ENCODE measurements around the gene EGFR. TPM values are rescaled to one million over a fixed set of nuclear protein-coding genes. Genes with fewer than 3 reads are reported as not detected.

Gene EGFR
- total and polyA plus RNA-seq, 7 donors = 3.6 to 39.7 (median 14.1) TPM

DNA sequence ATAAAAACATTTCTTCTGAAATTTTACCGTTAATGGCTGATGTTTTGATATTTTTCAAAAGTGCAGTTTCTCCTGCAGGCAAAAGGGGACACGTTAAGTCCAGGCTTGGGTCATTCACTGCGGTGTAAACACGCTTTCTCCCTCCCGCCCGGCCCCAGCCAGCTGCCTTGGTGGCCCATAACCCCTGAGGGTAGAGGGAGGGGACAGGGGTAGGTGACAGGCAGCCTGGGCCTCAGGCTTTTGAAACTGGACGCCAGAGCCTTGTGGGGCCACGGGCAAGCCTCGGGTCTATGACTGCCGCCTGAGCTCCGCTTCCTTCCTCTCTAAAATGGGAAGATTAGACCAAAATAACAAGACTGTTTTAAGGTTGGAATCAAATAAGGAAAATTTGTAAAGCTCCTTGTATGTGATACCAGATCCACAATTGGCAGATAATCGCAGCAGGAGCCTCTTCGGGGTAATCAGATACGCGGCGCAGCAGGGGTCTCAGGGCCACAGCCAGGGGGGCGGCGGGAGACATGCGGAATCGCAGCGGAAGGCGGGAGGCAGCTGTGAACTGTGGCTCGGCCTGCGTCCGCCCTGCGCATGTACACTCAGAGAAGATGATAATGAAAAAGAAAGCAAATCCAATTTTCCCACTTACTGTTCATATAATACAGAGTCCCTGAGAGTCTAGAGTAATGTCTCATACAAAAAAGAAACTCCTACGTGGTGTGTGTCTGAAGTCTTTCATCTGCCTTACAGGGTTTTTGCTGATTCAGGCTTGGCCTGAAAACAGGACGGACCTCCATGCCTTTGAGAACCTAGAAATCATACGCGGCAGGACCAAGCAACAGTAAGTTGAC lies 138.3 kb downstream of the EGFR start:
- peaks cover 0 to 91% of the 10 kb centered on the region in 2 donors for H3K36me3 ChIP-seq (ENCODE audit: insufficient read depth in 1 of 2, low read depth in 1 of 2)
- intact Hi-C loops (cut with DNase I) = no loop called here
- H3K4me3 ChIP-seq = no peak overlapping the region
- no peak for ATAC-seq
- peaks cover 7% of the 10 kb centered on the region for H3K4me1 ChIP-seq
- TF ChIP-seq, protein P1, sequence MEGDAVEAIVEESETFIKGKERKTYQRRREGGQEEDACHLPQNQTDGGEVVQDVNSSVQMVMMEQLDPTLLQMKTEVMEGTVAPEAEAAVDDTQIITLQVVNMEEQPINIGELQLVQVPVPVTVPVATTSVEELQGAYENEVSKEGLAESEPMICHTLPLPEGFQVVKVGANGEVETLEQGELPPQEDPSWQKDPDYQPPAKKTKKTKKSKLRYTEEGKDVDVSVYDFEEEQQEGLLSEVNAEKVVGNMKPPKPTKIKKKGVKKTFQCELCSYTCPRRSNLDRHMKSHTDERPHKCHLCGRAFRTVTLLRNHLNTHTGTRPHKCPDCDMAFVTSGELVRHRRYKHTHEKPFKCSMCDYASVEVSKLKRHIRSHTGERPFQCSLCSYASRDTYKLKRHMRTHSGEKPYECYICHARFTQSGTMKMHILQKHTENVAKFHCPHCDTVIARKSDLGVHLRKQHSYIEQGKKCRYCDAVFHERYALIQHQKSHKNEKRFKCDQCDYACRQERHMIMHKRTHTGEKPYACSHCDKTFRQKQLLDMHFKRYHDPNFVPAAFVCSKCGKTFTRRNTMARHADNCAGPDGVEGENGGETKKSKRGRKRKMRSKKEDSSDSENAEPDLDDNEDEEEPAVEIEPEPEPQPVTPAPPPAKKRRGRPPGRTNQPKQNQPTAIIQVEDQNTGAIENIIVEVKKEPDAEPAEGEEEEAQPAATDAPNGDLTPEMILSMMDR (IDR thresholded peaks at IDR 0.05) = no peak
- WGBS, 3 donors = 51 to 79% (median 64%) methylated on average over 30 of the region's 30 CpGs
- H3K9me3 ChIP-seq = no peaks in the 10 kb centered on the region
- no peak for DNase-seq
- no peak overlapping the region for H3K27ac ChIP-seq
- H3K27me3 ChIP-seq (ENCODE audit: insufficient read depth in 3 of 3, low read length in 2 of 3) = no peaks in the 10 kb centered on the region

DNA sequence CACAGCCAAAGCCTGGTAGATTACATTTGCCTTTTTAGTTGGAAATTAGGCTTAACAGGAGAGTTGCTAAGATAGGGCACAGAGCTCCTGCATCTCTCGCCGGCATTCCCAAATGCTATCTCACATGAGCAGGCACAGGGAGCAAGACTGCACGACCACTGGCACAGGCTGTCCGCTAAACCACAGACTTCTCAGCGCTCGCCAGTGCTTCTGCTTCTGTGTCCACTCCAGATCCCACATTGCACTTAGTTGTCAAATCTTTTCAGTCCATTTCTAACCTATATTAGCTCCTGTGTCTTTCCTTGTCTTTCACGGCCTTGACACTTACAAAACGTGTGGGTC lies 138.9 kb downstream of the EGFR start:
- H3K27ac ChIP-seq = no peak overlapping the region
- no peak for ATAC-seq
- intact Hi-C loops (cut with DNase I) = no loop called here
- 87 to 94% (median 88%) methylated on average over 8 of the region's 8 CpGs for WGBS, 3 donors
- H3K4me1 ChIP-seq = peaks cover 7% of the 10 kb centered on the region
- H3K4me3 ChIP-seq = no peak overlapping the region
- TF ChIP-seq, protein P1 (IDR thresholded peaks at IDR 0.05) = no peak
- no peaks in the 10 kb centered on the region for H3K9me3 ChIP-seq
- H3K36me3 ChIP-seq (ENCODE audit: insufficient read depth in 1 of 2, low read depth in 1 of 2) = peaks cover 0 to 90% of the 10 kb centered on the region in 2 donors
- H3K27me3 ChIP-seq (ENCODE audit: insufficient read depth in 3 of 3, low read length in 2 of 3) = no peaks in the 10 kb centered on the region
- DNase-seq = no peak

- H3K9me3 ChIP-seq = no peaks in the 10 kb centered on the region
- H3K27ac ChIP-seq = no peak overlapping the region
- no peaks in the 10 kb centered on the region for H3K27me3 ChIP-seq (ENCODE audit: insufficient read depth in 3 of 3, low read length in 2 of 3)
- H3K36me3 ChIP-seq (ENCODE audit: insufficient read depth in 1 of 2, low read depth in 1 of 2) = peaks cover 0 to 92% of the 10 kb centered on the region in 2 donors
- intact Hi-C loops (cut with DNase I) = no loop called here
- H3K4me3 ChIP-seq = no peak overlapping the region
- ATAC-seq (no peak), DNase-seq (no peak)
- peaks cover 6% of the 10 kb centered on the region for H3K4me1 ChIP-seq
- TF ChIP-seq, protein P1 (IDR thresholded peaks at IDR 0.05) = no peak
- WGBS, 3 donors = 84 to 88% (median 85%) methylated on average over 10 of the region's 10 CpGs
These were observed 139.9 kb downstream of the EGFR start for GRCh38 chr7:55158541-55159382.

- H3K36me3 ChIP-seq (ENCODE audit: insufficient read depth in 1 of 2, low read depth in 1 of 2) = peaks cover 0 to 98% of the 10 kb centered on the region in 2 donors
- intact Hi-C loops (cut with DNase I) = no loop called here
These were observed 141.7 kb downstream of the EGFR start for GRCh38 chr7:55160539-55160938.

More at GRCh38 chr7:55160539-55160938, 141.7 kb downstream of the EGFR start:
- Histone ChIP-seq H3K27ac (no peak overlapping the region), H3K4me1 (peaks cover 4% of the 10 kb centered on the region), H3K9me3 (no peaks in the 10 kb centered on the region), H3K4me3 (no peak overlapping the region), H3K27me3 (ENCODE audit: insufficient read depth in 3 of 3, low read length in 2 of 3) (no peaks in the 10 kb centered on the region)
- TF ChIP-seq, protein P1 (IDR thresholded peaks at IDR 0.05) = no peak
- ATAC-seq = no peak
- no peak for DNase-seq
- 93 to 95% (median 93%) methylated on average over 4 of the region's 4 CpGs for WGBS, 3 donors
